ENCODE measurements around the gene BTG4. TPM values are rescaled to one million over a fixed set of nuclear protein-coding genes. Genes with fewer than 3 reads are reported as not detected.

BTG4 gene
- total RNA-seq, 1 donor from 2014 or later = not detected

GRCh38 chr11:111549196-111549868 lies 37.1 kb upstream of the BTG4 start:
- no peaks in the 10 kb centered on the region for H3K9me3 Mint-ChIP-seq
- H3K4me1 Mint-ChIP-seq = no peaks in the 10 kb centered on the region
- H3K4me3 Mint-ChIP-seq = no peak overlapping the region
- DNase-seq (ENCODE audit: low read depth, low spot score) = no peak
- H3K36me3 Mint-ChIP-seq (ENCODE audit: low read depth) = no peaks in the 10 kb centered on the region
- no peaks in the 10 kb centered on the region for H3K27me3 Mint-ChIP-seq (ENCODE audit: low read depth)
- no peak overlapping the region for H3K27ac Mint-ChIP-seq (ENCODE audit: unreplicated experiment)
- TF ChIP-seq, protein P1, sequence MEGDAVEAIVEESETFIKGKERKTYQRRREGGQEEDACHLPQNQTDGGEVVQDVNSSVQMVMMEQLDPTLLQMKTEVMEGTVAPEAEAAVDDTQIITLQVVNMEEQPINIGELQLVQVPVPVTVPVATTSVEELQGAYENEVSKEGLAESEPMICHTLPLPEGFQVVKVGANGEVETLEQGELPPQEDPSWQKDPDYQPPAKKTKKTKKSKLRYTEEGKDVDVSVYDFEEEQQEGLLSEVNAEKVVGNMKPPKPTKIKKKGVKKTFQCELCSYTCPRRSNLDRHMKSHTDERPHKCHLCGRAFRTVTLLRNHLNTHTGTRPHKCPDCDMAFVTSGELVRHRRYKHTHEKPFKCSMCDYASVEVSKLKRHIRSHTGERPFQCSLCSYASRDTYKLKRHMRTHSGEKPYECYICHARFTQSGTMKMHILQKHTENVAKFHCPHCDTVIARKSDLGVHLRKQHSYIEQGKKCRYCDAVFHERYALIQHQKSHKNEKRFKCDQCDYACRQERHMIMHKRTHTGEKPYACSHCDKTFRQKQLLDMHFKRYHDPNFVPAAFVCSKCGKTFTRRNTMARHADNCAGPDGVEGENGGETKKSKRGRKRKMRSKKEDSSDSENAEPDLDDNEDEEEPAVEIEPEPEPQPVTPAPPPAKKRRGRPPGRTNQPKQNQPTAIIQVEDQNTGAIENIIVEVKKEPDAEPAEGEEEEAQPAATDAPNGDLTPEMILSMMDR (conservative IDR thresholded peaks at IDR 0.05) = no peak

DNA sequence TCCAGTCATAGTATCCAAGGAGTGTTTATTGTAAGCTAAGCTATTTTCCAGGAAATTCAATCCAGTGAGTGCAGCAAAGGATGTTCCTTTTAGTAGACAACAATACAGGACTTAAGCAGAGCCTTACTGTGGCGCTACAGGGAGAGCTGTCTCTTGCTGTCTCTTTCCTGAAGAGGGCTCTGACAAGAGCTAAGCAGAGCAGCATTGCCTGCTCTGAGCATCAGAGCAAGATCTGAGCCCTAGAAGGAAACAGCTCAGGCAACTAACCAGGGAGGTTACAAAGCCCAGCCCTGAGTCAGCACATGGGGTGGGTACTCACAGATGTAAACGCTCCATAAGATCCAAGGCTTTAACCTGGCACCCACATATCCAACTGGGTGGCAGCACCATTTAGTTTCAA lies 36.3 kb upstream of the BTG4 start:
- DNase-seq (ENCODE audit: low read depth, low spot score) = no peak
- Mint-ChIP-seq H3K27me3 (ENCODE audit: low read depth) (peaks cover 6% of the 10 kb centered on the region), H3K36me3 (ENCODE audit: low read depth) (no peaks in the 10 kb centered on the region), H3K4me1 (no peaks in the 10 kb centered on the region), H3K4me3 (no peak overlapping the region), H3K9me3 (no peaks in the 10 kb centered on the region), H3K27ac (ENCODE audit: unreplicated experiment) (no peak overlapping the region)
- TF ChIP-seq, protein P1 (conservative IDR thresholded peaks at IDR 0.05) = no peak

DNA sequence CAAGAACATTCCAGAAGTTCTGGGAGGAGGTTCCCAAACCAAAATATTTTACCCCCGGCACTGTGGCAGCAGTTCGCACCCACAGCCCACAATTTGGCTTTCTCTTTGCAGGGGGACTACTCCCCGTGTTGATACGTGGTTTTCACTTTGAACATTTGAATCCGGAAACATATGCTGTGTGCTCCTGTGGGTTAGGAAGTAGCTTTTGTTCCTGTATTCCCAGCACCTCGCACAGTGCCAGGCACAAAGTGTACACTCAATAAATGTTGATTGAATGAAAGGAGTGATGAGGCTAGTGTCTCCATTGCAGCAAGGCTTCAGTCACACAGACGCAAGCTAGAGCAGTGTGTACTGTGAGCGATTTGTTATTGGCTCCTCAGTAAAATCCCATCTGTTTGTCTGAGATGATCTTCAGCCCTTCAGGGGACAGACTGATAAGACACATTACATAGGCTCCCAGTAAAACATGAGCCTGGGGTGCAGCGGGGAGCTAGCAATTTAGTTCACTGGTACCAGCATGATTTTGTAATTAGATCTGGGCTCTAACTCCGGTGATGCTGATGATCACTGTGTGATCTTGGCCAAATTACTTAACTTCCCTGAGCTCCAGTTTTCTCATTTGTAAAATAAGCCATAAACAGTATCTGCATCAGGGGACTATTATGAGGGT lies 30.6 kb upstream of the BTG4 start:
- H3K4me3 Mint-ChIP-seq = peak overlapping the region; percentile 45
- no peak overlapping the region for H3K27ac Mint-ChIP-seq (ENCODE audit: unreplicated experiment)
- H3K27me3 Mint-ChIP-seq (ENCODE audit: low read depth) = peaks cover 58% of the 10 kb centered on the region
- H3K9me3 Mint-ChIP-seq = no peaks in the 10 kb centered on the region
- TF ChIP-seq, protein P1 (conservative IDR thresholded peaks at IDR 0.05) = no peak
- peaks cover 18% of the 10 kb centered on the region for H3K4me1 Mint-ChIP-seq
- no peaks in the 10 kb centered on the region for H3K36me3 Mint-ChIP-seq (ENCODE audit: low read depth)
- no peak for DNase-seq (ENCODE audit: low read depth, low spot score)

DNA sequence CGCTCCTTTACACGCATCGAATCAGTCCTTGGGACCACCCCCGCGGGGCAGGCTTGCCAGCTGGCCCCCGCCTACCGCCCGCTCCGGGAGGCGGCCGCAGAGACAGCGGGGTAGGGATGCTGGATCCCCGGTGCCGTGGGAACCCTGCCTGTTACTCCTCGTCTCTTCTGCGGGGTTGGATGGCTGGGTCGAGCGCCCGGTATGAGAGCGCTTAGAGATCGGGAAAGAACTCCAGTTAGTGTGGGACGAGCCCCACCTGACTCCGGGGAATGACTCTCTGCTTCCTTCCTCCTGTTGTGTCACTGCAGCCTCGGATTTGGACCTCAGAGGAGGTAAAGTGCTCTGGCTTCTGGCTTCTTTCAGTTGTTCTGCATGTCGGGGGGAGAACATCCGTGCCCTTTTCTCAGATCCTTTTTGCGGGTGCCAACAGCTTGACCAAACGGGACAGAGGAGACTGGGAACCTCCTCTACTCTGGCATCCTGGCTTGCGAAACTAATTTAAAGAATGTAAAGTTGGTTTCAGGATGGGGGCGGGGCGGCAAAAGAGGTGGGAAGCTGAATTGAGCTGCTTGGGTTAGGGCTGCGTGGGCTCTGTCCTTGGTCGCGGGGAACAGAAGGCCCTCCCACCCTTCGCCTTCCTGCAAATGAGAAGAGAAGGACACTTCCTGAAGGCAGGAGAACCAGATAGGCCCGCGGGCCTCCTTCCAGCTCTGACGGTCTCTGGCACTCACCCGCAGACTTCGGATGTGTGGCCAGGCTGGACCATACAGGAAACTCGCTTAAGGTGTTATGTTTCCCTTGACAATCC lies 29.3 kb upstream of the BTG4 start:
- Mint-ChIP-seq H3K36me3 (ENCODE audit: low read depth) (no peaks in the 10 kb centered on the region), H3K9me3 (no peaks in the 10 kb centered on the region), H3K27me3 (ENCODE audit: low read depth) (peaks cover 69% of the 10 kb centered on the region), H3K4me3 (peak overlapping the region; percentile 80), H3K4me1 (peaks cover 18% of the 10 kb centered on the region), H3K27ac (ENCODE audit: unreplicated experiment) (no peak overlapping the region)
- TF ChIP-seq, protein P1 (conservative IDR thresholded peaks at IDR 0.05) = no peak
- DNase-seq (ENCODE audit: low read depth, low spot score) = no peak

DNA sequence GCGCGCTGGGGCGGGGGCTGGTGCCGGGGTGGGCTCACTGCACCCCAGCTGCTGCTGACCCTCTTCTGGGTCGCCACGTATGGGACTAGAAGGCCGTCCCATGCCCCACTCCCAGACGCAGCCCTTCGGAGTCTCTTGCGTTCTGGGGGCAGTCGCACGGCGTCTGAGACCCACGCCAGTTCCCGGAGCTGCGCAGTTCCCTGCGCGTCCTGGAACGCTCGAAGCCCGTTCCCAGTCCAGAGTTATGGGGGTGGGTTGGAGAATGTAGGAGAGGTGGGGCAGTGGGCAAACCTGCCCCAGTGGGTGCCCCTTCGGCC lies 28.7 kb upstream of the BTG4 start:
- Mint-ChIP-seq H3K4me3 (peak overlapping the region; percentile 37), H3K36me3 (ENCODE audit: low read depth) (no peaks in the 10 kb centered on the region), H3K9me3 (no peaks in the 10 kb centered on the region), H3K27ac (ENCODE audit: unreplicated experiment) (no peak overlapping the region), H3K4me1 (peaks cover 18% of the 10 kb centered on the region), H3K27me3 (ENCODE audit: low read depth) (peaks cover 72% of the 10 kb centered on the region)
- no peak for DNase-seq (ENCODE audit: low read depth, low spot score)
- TF ChIP-seq, protein P1 (conservative IDR thresholded peaks at IDR 0.05) = no peak
